SK-N-SH (cell line): ENCODE measurements around the gene CDC45. TPM values are rescaled to one million over a fixed set of nuclear protein-coding genes. Genes with fewer than 3 reads are reported as not detected.

Experiments
- CTCF ChIA-PET: fragments of 300-600, 350-600 bp; formaldehyde crosslinking; extraction: SDS; loops from one replicate; lab custom pipeline; 2021; lab: Yijun Ruan, JAX
- POLR2A ChIA-PET: fragments of 350-600 bp; sonication (Branson Sonifier 250); formaldehyde crosslinking; extraction: SDS; loops from one replicate; lab custom pipeline; 2020; ENCODE audit warnings: antibody characterized with exemption, inconsistent platforms; lab: Yijun Ruan, JAX
- DNase-seq: peaks from one replicate; pipeline ENCODE4 v3.0.0; 2012
- H2AFZ ChIP-seq: fragments of 200-600 bp; sonication (generic); 2 replicates; pipeline ENCODE4 v1.8.1; 2016; ENCODE audit warnings: antibody characterized with exemption, mild to moderate bottlenecking, low read depth
- H3F3A ChIP-seq: fragments of 200-600 bp; sonication (generic); replicated peaks from 2 replicates; pipeline ENCODE3; 2016; ENCODE audit warnings: antibody characterized with exemption, mild to moderate bottlenecking; ENCODE audit not compliant: insufficient read depth
- H3K27ac ChIP-seq, 2 experiments: fragments of 200-500 bp in 1 of 2; fragments of 200-600 bp in 1 of 2; sonication (Bioruptor generic) in 1 of 2; sonication (generic), shearing (Covaris generic) in 1 of 2; 2 replicates each; pipeline versions ENCODE4 v1.5.1 to v1.6.1; 2014 to 2016; ENCODE audit warnings: low read depth in 2 of 2, inconsistent platforms in 1 of 2, low read length in 1 of 2, mild to moderate bottlenecking in 1 of 2, mixed read lengths in 1 of 2
- H3K27me3 ChIP-seq: fragments of 200-600 bp; sonication (generic), shearing (Covaris generic); 2 replicates; pipeline ENCODE4 v1.6.1; 2016; ENCODE audit warnings: mixed run types; ENCODE audit not compliant: insufficient read depth
- H3K36me3 ChIP-seq, 2 experiments: fragments of 200-500 bp in 1 of 2; fragments of 200-600 bp in 1 of 2; sonication (Bioruptor generic) in 1 of 2; sonication (generic) in 1 of 2; replicated peaks in 1 of 2; 2 replicates each; pipeline versions ENCODE3 to v1.5.1; 2014 to 2016; ENCODE audit warnings: low read length in 1 of 2, mild to moderate bottlenecking in 1 of 2; ENCODE audit not compliant: insufficient read depth in 2 of 2, control insufficient read depth in 1 of 2
- H3K4me1 ChIP-seq, 2 experiments: fragments of 200-500 bp in 1 of 2; fragments of 200-600 bp in 1 of 2; sonication (Bioruptor generic) in 1 of 2; sonication (generic), shearing (Covaris generic) in 1 of 2; 2 replicates each; pipeline versions ENCODE4 v1.5.1 to v1.6.1; 2014 to 2016; ENCODE audit warnings: low read depth in 1 of 2, low read length in 1 of 2, mixed run types in 1 of 2; ENCODE audit not compliant: insufficient read depth in 2 of 2, control insufficient read depth in 1 of 2
- H3K4me2 ChIP-seq: fragments of 200-600 bp; sonication (generic), shearing (Covaris generic); 2 replicates; pipeline ENCODE4 v1.6.1; 2017; ENCODE audit warnings: mixed run types
- H3K4me3 ChIP-seq, 2 experiments: fragments of 200-500 bp in 1 of 2; fragments of 200-600 bp in 1 of 2; sonication (Bioruptor generic) in 1 of 2; sonication (generic), shearing (Covaris generic) in 1 of 2; 2 replicates each; pipeline versions ENCODE4 v1.5.1 to v1.8.1; 2014 to 2016; ENCODE audit warnings: low read depth in 2 of 2, inconsistent platforms in 1 of 2, low read length in 1 of 2, mild to moderate bottlenecking in 1 of 2, mixed read lengths in 1 of 2, moderate library complexity in 1 of 2
- H3K79me2 ChIP-seq: fragments of 200-600 bp; sonication (generic); 2 replicates; pipeline ENCODE4 v1.8.1; 2017; ENCODE audit warnings: mild to moderate bottlenecking; ENCODE audit not compliant: insufficient read depth
- H3K9ac ChIP-seq: fragments of 200-600 bp; sonication (generic); 2 replicates; pipeline ENCODE4 v1.6.1; 2017; ENCODE audit warnings: mixed run types
- H3K9me2 ChIP-seq: fragments of 200-600 bp; sonication (generic); 2 replicates; pipeline ENCODE4 v1.6.1; 2017; ENCODE audit warnings: mixed run types
- H3K9me3 ChIP-seq: fragments of 200-600 bp; sonication (generic); 2 replicates; pipeline ENCODE4 v1.6.1; 2017; ENCODE audit warnings: mixed run types, mild to moderate bottlenecking, moderate library complexity
- H4K20me1 ChIP-seq: fragments of 200-600 bp; sonication (generic); 2 replicates; pipeline ENCODE4 v1.6.1; 2017; ENCODE audit warnings: mild to moderate bottlenecking, mixed run types; ENCODE audit not compliant: insufficient read depth
- CHD2 ChIP-seq: fragments of 150-350 bp; IDR thresholded peaks from 2 replicates; pipeline ENCODE4 v1.6.1; 2018; ENCODE audit warnings: low read length; ENCODE audit not compliant: partially characterized antibody
- ELF1 ChIP-seq: IDR thresholded peaks from 2 replicates; pipeline ENCODE4 v1.4.0; 2012
- EP300 ChIP-seq, 2 experiments: IDR thresholded peaks; 2 replicates each; pipeline versions ENCODE4 v1.4.0 to v1.6.1; 2012; ENCODE audit warnings: borderline replicate concordance in 1 of 2, low read depth in 1 of 2, low read length in 1 of 2
- EZH2phosphoT487 ChIP-seq: fragments of 200-600 bp; sonication (generic); IDR thresholded peaks from 2 replicates; pipeline ENCODE4 v1.6.1; 2017; ENCODE audit warnings: low read depth, mixed run types, mild to moderate bottlenecking, antibody characterized with exemption, moderate library complexity, borderline replicate concordance
- FOXM1 ChIP-seq: IDR thresholded peaks from 2 replicates; pipeline ENCODE4 v1.4.0; 2012; ENCODE audit warnings: low read depth, mild to moderate bottlenecking
- GABPA ChIP-seq: IDR thresholded peaks from 2 replicates; pipeline ENCODE4 v1.4.0; 2012; ENCODE audit warnings: low read depth, mild to moderate bottlenecking
- JUND ChIP-seq: IDR thresholded peaks from 2 replicates; pipeline ENCODE4 v1.4.0; 2012
- NFIC ChIP-seq: IDR thresholded peaks from 2 replicates; pipeline ENCODE4 v1.4.0; 2012; ENCODE audit warnings: borderline replicate concordance
- NRF1 ChIP-seq: IDR thresholded peaks from 2 replicates; pipeline ENCODE4 v1.6.1; 2012; ENCODE audit warnings: low read depth, mild to moderate bottlenecking, low read length
- POLR2AphosphoS5 ChIP-seq: IDR thresholded peaks from 2 replicates; pipeline ENCODE4 v1.6.1; 2012; ENCODE audit warnings: low read depth, low read length
- RAD21 ChIP-seq: IDR thresholded peaks from 2 replicates; pipeline ENCODE4 v1.6.1; 2012; ENCODE audit warnings: mild to moderate bottlenecking, low read length
- RCOR1 ChIP-seq: fragments of 150-350 bp; IDR thresholded peaks from 2 replicates; pipeline ENCODE4 v1.6.1; 2017; ENCODE audit warnings: antibody characterized with exemption, low read length
- RFX5 ChIP-seq: IDR thresholded peaks from 2 replicates; pipeline ENCODE4 v1.6.1; 2012; ENCODE audit warnings: mild to moderate bottlenecking, improper control_type of control experiment, low read length
- RXRA ChIP-seq: IDR thresholded peaks from 2 replicates; pipeline ENCODE4 v1.4.0; 2012; ENCODE audit warnings: low read depth, mild to moderate bottlenecking, borderline replicate concordance
- SIN3A ChIP-seq: IDR thresholded peaks from 2 replicates; pipeline ENCODE4 v1.6.1; 2012; ENCODE audit warnings: low read depth, mild to moderate bottlenecking, low read length, moderate library complexity, borderline replicate concordance
- TAF1 ChIP-seq: IDR thresholded peaks from 2 replicates; pipeline ENCODE4 v1.6.1; 2012; ENCODE audit warnings: low read depth, mild to moderate bottlenecking, low read length, moderate library complexity, borderline replicate concordance
- YY1 ChIP-seq: IDR thresholded peaks from 2 replicates; pipeline ENCODE4 v1.4.0; 2012; ENCODE audit warnings: low read depth, mild to moderate bottlenecking
- WGBS: methylation state at CpG from one replicate; pipeline ENCODE4 v1.1.6; 2017; ENCODE audit warnings: low lambda C conversion rate; 5-methylcytosine and 5-hydroxymethylcytosine counted together
- polyA plus RNA-seq, 3 experiments: library from polyadenylated mRNA; depleted of rRNA; stranded (reverse); fragments of >200 nt; gene quantifications; 2 replicates each; pipeline ENCODE4 v1.2.3, GENCODE V29; 2012
- TF ChIP-seq, protein P1 (sequence below): IDR thresholded peaks from 2 replicates; pipeline ENCODE4 v1.6.1; 2012; ENCODE audit warnings: mild to moderate bottlenecking, low read depth, low read length, moderate library complexity
- TF ChIP-seq, protein P2 (sequence below): IDR thresholded peaks from 2 replicates; pipeline ENCODE4 v1.4.0; 2012; ENCODE audit warnings: low read depth, borderline replicate concordance
- TF ChIP-seq, protein P3 (sequence below): IDR thresholded peaks from 2 replicates; pipeline ENCODE4; 2012
- TF ChIP-seq, protein P4 (sequence below): fragments of 150-350 bp; IDR thresholded peaks from 2 replicates; pipeline ENCODE4 v1.6.1; 2016; ENCODE audit warnings: mild to moderate bottlenecking, low read depth, low read length
- TF ChIP-seq, protein P5 (sequence below): fragments of 200-600 bp; sonication (generic); IDR thresholded peaks from 2 replicates; pipeline ENCODE4 v1.6.1; 2017; ENCODE audit warnings: antibody characterized with exemption, mild to moderate bottlenecking, moderate library complexity

CDC45 gene
- polyA plus RNA-seq, 1 of the 3 experiments (the other 2 are of a cell fraction), result 23.6 TPM

DNA sequence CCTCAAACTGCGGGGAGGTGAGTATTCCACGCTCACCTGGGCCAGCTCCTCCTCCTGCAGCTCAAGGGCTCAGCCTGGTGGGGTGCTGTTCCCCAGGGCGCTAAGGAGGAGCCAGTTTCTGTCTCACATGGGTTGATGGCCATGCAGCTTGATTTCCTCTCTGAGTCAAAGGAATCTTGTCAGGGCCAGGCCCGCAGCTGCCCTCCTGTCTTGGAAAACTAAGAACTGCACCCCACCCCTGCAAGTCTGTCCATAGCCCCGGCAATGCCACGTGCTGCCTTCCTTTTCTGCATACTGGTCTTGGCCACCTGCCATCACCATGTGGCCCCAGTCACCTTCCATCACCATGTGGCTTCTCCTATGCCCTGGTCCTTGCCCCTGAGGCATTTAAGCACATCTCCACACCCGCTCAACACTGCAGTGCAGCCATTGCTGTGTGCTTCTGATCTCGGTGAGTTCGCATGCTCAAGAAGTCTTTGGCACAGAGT is 79.6 kb downstream of the CDC45 start:
- ChIA-PET CTCF (interaction anchor here (1.4 kb wide), 1 partner anchor 20 kb away, joined by 3 read pairs; no protein-coding TSS in a partner anchor), POLR2A (no interaction called here)

DNA sequence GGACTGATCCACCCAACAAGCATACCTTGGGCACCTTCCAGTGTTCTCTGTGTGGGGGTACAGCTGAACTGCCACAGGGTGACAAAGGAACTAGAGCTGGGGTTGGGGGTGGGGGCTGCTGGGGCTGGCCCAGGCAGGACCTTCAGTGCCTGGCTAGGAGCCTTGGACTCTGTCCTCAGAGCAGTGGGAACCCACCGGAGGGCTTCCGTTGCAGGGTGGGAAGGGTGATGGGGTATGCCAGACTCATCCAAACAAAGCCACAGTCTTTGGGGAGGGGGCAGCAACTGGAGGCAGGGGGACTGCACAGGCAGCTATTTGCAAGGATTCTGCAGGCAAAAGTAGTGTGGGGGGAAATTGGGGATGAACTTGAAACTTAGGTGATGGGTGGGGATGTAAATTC is 80.2 kb downstream of the CDC45 start:
- no peaks in the 10 kb centered on the region for H3K36me3 ChIP-seq
- H3K9ac ChIP-seq, result no peak overlapping the region
- no peak overlapping the region for H2AFZ ChIP-seq
- no peaks in the 10 kb centered on the region; the same call in 1 of the 2 replicates for H3K27me3 ChIP-seq
- no peaks in the 10 kb centered on the region for H3K9me2 ChIP-seq
- no peaks in the 10 kb centered on the region for H4K20me1 ChIP-seq
- POLR2A ChIA-PET, result no interaction called here
- H3F3A ChIP-seq, result no peaks in the 10 kb centered on the region
- CTCF ChIA-PET, result interaction anchor here (1.2 to 1.4 kb wide), 2 partner anchors 9 to 20 kb away, joined by 3 read pairs; no protein-coding TSS in a partner anchor
- H3K4me3 ChIP-seq, result no peak overlapping the region
- WGBS, result 100% methylated on average over 2 of the region's 2 CpGs
- H3K27ac ChIP-seq, result no peak overlapping the region
- no peak overlapping the region for H3K4me2 ChIP-seq
- no peaks in the 10 kb centered on the region for H3K9me3 ChIP-seq
- no peaks in the 10 kb centered on the region for H3K79me2 ChIP-seq
- no peaks in the 10 kb centered on the region; a peak in 1 of 4 replicates for H3K4me1 ChIP-seq
- DNase-seq, result no peak
- TF ChIP-seq POLR2AphosphoS5 (no peak), RCOR1 (no peak), NRF1 (no peak), GABPA (no peak), RXRA (no peak), CHD2 (no peak)
- TF ChIP-seq, protein P1, sequence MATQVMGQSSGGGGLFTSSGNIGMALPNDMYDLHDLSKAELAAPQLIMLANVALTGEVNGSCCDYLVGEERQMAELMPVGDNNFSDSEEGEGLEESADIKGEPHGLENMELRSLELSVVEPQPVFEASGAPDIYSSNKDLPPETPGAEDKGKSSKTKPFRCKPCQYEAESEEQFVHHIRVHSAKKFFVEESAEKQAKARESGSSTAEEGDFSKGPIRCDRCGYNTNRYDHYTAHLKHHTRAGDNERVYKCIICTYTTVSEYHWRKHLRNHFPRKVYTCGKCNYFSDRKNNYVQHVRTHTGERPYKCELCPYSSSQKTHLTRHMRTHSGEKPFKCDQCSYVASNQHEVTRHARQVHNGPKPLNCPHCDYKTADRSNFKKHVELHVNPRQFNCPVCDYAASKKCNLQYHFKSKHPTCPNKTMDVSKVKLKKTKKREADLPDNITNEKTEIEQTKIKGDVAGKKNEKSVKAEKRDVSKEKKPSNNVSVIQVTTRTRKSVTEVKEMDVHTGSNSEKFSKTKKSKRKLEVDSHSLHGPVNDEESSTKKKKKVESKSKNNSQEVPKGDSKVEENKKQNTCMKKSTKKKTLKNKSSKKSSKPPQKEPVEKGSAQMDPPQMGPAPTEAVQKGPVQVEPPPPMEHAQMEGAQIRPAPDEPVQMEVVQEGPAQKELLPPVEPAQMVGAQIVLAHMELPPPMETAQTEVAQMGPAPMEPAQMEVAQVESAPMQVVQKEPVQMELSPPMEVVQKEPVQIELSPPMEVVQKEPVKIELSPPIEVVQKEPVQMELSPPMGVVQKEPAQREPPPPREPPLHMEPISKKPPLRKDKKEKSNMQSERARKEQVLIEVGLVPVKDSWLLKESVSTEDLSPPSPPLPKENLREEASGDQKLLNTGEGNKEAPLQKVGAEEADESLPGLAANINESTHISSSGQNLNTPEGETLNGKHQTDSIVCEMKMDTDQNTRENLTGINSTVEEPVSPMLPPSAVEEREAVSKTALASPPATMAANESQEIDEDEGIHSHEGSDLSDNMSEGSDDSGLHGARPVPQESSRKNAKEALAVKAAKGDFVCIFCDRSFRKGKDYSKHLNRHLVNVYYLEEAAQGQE, result no peak
- TF ChIP-seq, protein P2, sequence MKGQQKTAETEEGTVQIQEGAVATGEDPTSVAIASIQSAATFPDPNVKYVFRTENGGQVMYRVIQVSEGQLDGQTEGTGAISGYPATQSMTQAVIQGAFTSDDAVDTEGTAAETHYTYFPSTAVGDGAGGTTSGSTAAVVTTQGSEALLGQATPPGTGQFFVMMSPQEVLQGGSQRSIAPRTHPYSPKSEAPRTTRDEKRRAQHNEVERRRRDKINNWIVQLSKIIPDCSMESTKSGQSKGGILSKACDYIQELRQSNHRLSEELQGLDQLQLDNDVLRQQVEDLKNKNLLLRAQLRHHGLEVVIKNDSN, result no peak

More for the DNA sequence above, 79.6 kb downstream of the CDC45 start:
- Histone ChIP-seq H4K20me1 (no peaks in the 10 kb centered on the region), H3K36me3 (no peaks in the 10 kb centered on the region), H3K4me2 (no peak overlapping the region), H3K27ac (no peak overlapping the region), H3K27me3 (no peaks in the 10 kb centered on the region; the same call in 1 of the 2 replicates), H3K79me2 (no peaks in the 10 kb centered on the region)
- no peak for DNase-seq
- no peak for TF ChIP-seq JUND
- TF ChIP-seq CHD2, result no peak
- no peak for TF ChIP-seq NFIC
- no peak for TF ChIP-seq RCOR1
- no peak for TF ChIP-seq ELF1
- no peak for TF ChIP-seq EZH2phosphoT487
- TF ChIP-seq TAF1, result no peak
- no peak for TF ChIP-seq SIN3A
- TF ChIP-seq, protein P3, sequence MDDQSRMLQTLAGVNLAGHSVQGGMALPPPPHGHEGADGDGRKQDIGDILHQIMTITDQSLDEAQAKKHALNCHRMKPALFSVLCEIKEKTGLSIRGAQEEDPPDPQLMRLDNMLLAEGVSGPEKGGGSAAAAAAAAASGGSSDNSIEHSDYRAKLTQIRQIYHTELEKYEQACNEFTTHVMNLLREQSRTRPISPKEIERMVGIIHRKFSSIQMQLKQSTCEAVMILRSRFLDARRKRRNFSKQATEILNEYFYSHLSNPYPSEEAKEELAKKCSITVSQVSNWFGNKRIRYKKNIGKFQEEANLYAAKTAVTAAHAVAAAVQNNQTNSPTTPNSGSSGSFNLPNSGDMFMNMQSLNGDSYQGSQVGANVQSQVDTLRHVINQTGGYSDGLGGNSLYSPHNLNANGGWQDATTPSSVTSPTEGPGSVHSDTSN, result no peak
- TF ChIP-seq, protein P4, sequence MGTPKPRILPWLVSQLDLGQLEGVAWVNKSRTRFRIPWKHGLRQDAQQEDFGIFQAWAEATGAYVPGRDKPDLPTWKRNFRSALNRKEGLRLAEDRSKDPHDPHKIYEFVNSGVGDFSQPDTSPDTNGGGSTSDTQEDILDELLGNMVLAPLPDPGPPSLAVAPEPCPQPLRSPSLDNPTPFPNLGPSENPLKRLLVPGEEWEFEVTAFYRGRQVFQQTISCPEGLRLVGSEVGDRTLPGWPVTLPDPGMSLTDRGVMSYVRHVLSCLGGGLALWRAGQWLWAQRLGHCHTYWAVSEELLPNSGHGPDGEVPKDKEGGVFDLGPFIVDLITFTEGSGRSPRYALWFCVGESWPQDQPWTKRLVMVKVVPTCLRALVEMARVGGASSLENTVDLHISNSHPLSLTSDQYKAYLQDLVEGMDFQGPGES, result no peak
- TF ChIP-seq EP300 (IDR thresholded peaks at IDR 0.05; ENCODE audit: borderline replicate concordance in 1 of 2, low read depth in 1 of 2, low read length in 1 of 2), result no peak
- no peak for TF ChIP-seq RAD21
- TF ChIP-seq, protein P5, sequence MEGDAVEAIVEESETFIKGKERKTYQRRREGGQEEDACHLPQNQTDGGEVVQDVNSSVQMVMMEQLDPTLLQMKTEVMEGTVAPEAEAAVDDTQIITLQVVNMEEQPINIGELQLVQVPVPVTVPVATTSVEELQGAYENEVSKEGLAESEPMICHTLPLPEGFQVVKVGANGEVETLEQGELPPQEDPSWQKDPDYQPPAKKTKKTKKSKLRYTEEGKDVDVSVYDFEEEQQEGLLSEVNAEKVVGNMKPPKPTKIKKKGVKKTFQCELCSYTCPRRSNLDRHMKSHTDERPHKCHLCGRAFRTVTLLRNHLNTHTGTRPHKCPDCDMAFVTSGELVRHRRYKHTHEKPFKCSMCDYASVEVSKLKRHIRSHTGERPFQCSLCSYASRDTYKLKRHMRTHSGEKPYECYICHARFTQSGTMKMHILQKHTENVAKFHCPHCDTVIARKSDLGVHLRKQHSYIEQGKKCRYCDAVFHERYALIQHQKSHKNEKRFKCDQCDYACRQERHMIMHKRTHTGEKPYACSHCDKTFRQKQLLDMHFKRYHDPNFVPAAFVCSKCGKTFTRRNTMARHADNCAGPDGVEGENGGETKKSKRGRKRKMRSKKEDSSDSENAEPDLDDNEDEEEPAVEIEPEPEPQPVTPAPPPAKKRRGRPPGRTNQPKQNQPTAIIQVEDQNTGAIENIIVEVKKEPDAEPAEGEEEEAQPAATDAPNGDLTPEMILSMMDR, result no peak
- TF ChIP-seq GABPA, result no peak
- TF ChIP-seq RFX5, result no peak
- TF ChIP-seq YY1, result no peak
- TF ChIP-seq FOXM1, result no peak
- TF ChIP-seq, all 33 proteins: peak for 0
- WGBS, result 75% methylated on average over 9 of the region's 9 CpGs
- H3F3A ChIP-seq, result no peaks in the 10 kb centered on the region
- H3K4me3 ChIP-seq, result no peak overlapping the region
- no peak overlapping the region for H3K9ac ChIP-seq
- H2AFZ ChIP-seq, result no peak overlapping the region
- no peaks in the 10 kb centered on the region for H3K9me2 ChIP-seq
- H3K4me1 ChIP-seq, result no peaks in the 10 kb centered on the region; a peak in 1 of 4 replicates
- no peaks in the 10 kb centered on the region for H3K9me3 ChIP-seq
